Calu3 (cell line): ENCODE measurements around the gene CCL27. TPM values are rescaled to one million over a fixed set of nuclear protein-coding genes. Genes with fewer than 3 reads are reported as not detected.

Experiments
- BruUV-seq: library from RNA; stranded (reverse); fragments of 400-500 nt; replicated peaks from 2 replicates; lab custom pipeline; 2021; lab: Mats Ljungman, UMichigan
- CTCF ChIA-PET: fragments of 300-600 bp; sonication (Branson Sonifier 250); formaldehyde crosslinking; loops from one replicate; lab custom pipeline; 2022; ENCODE audit warnings: antibody characterized with exemption; lab: Charles Lee
- DNase-seq: peaks from one replicate; pipeline ENCODE4 v3.0.0; 2022
- H3K27ac Mint-ChIP-seq: one replicate; pipeline ENCODE4 v1.8.0; 2022; ENCODE audit warnings: mixed read lengths; ENCODE audit not compliant: unreplicated experiment
- H3K27me3 Mint-ChIP-seq: one replicate; pipeline ENCODE4 v1.8.0; 2022; ENCODE audit warnings: mixed read lengths; ENCODE audit not compliant: unreplicated experiment
- H3K36me3 Mint-ChIP-seq: one replicate; pipeline ENCODE4 v1.8.0; 2022; ENCODE audit warnings: mild to moderate bottlenecking, moderate library complexity, mixed read lengths; ENCODE audit not compliant: insufficient read depth, unreplicated experiment
- H3K4me1 Mint-ChIP-seq: one replicate; pipeline ENCODE4 v1.8.0; 2022; ENCODE audit warnings: mild to moderate bottlenecking, low read depth, mixed read lengths; ENCODE audit not compliant: unreplicated experiment
- H3K4me3 Mint-ChIP-seq: one replicate; pipeline ENCODE4 v1.8.0; 2022; ENCODE audit warnings: mild to moderate bottlenecking, low read depth, moderate library complexity, mixed read lengths; ENCODE audit not compliant: unreplicated experiment
- H3K9me3 Mint-ChIP-seq: one replicate; pipeline ENCODE4 v1.8.0; 2022; ENCODE audit warnings: low read depth, mixed read lengths; ENCODE audit not compliant: unreplicated experiment
- intact Hi-C: fragments of 100-400 bp; cut with micrococcal nuclease; formaldehyde crosslinking; loops from one replicate; pipeline ENCODE4 v1.10.0; 2022; ENCODE audit not compliant: unreplicated experiment
- total RNA-seq: library from RNA; stranded (reverse); gene quantifications from 2 replicates; pipeline ENCODE4 v1.2.3, GENCODE V29; 2022
- TF ChIP-seq, protein P1 (sequence below): fragments of 200-600 bp; IDR thresholded peaks from one replicate; pipeline ENCODE4 v1.8.0; 2022; ENCODE audit warnings: antibody characterized with exemption; ENCODE audit not compliant: unreplicated experiment

Gene CCL27
- total RNA-seq, 1 experiment from 2014 or later = not detected

DNA sequence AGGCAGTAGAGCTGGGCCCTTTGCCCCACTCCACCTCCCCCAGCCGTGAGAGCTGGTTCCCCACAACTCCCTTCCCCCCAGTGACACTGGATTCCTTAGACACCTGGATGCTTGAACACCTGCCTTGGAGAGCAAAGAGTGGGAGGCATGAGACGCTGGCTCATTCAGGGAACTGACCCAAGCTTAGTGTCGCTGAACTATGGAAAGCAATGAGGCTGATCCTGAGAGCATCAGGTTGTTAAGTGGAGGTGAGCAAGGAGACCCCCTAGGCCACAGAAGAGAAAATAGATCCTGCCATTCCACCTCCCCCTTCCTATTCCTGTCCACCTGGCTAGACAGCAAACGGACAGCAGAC, 26.6 kb upstream of the CCL27 start:
- intact Hi-C loops = no loop called here
- no peak for DNase-seq

DNA sequence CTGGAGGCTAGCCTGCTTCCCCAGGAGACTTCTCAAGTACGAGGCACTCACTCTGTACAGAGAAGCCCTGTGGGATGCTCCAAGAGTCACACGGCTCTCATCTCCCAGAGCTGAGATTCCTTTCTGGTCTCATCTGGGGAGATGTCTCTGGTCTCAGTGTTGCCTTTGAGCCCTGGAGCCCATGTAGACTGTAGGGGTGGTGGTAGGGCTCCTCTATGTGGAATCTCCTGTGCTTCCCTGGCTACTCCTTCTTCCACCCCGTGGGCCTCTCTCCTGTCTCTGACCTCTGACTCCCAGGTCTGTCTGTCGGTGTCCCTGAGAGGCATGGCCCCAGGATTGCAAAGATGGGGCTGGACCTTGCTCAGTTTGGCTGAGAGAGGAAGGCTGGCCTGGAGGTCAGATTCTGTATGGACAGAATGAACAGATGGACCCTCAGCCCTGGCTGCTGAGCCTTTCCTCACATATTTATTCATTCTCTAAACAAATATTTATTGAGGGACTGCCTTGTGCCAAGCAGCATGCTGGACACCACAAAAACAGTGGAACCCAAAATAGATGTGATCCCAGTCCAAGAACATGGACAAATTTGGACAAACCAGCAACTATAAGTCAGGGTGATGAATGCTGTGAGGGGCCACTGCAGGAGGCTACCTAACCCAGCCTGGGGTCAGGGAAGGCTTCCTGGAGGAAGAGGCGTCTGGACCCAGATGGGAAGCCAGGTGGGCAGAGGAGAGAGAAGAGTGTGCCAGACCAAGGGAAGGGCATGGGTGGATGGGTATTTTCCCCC, 26.1 kb upstream of the CCL27 start:
- Mint-ChIP-seq H3K27me3 (peaks cover 87% of the 10 kb centered on the region), H3K36me3 (no peaks in the 10 kb centered on the region), H3K9me3 (no peaks in the 10 kb centered on the region), H3K4me3 (no peak overlapping the region), H3K4me1 (no peaks in the 10 kb centered on the region), H3K27ac (no peak overlapping the region)
- BruUV-seq = no TSS peak
- TF ChIP-seq, protein P1, sequence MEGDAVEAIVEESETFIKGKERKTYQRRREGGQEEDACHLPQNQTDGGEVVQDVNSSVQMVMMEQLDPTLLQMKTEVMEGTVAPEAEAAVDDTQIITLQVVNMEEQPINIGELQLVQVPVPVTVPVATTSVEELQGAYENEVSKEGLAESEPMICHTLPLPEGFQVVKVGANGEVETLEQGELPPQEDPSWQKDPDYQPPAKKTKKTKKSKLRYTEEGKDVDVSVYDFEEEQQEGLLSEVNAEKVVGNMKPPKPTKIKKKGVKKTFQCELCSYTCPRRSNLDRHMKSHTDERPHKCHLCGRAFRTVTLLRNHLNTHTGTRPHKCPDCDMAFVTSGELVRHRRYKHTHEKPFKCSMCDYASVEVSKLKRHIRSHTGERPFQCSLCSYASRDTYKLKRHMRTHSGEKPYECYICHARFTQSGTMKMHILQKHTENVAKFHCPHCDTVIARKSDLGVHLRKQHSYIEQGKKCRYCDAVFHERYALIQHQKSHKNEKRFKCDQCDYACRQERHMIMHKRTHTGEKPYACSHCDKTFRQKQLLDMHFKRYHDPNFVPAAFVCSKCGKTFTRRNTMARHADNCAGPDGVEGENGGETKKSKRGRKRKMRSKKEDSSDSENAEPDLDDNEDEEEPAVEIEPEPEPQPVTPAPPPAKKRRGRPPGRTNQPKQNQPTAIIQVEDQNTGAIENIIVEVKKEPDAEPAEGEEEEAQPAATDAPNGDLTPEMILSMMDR = no peak
- DNase-seq = no peak
- intact Hi-C loops = no loop called here
- CTCF ChIA-PET = no interaction called here

More for the DNA sequence above, 26.6 kb upstream of the CCL27 start:
- peaks cover 89% of the 10 kb centered on the region for H3K27me3 Mint-ChIP-seq
- no peaks in the 10 kb centered on the region for H3K36me3 Mint-ChIP-seq
- H3K4me1 Mint-ChIP-seq = no peaks in the 10 kb centered on the region
- TF ChIP-seq, protein P1 = no peak
- BruUV-seq = no TSS peak
- no peak overlapping the region for H3K4me3 Mint-ChIP-seq
- no peaks in the 10 kb centered on the region for H3K9me3 Mint-ChIP-seq
- CTCF ChIA-PET = no interaction called here
- no peak overlapping the region for H3K27ac Mint-ChIP-seq

DNA sequence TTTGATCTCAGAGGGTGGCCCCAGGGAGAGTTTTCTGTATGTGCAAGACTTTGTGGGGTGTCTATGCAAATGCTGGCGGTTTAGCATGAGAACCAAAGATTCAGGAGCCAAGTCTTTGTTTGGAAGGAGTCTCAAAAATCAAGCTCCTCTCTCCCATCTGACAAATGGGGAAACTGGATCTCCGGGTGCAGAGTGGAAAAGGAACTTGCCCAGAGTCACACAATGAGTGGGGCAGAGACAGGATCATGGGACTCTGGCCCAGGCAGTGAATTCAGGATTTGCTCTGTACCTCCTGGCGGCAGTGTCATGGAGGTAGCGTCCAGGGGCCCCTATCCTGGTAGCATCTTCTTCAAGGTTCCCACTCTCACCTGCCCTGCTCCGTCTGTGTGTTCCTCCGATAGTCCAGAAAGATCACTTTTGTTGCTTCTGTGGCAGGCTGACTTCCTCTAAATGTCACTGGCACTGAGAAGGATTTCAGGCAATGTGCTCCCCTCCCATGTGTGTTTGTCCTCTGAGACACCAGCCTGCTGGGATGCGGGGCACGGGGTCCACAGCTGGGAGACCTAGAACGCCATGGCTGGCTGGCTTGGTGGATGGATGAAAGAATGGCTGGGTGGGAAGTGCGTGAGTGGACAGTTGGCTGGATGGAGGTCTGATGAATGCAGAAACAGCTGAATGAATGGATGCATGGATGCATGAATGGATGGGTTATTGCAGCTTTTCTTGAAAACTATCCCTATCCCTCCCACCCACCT, 25.0 kb upstream of the CCL27 start:
- TF ChIP-seq, protein P1 = no peak
- no TSS peak for BruUV-seq
- intact Hi-C loops = no loop called here
- CTCF ChIA-PET = no interaction called here
- Mint-ChIP-seq H3K9me3 (no peaks in the 10 kb centered on the region), H3K27ac (no peak overlapping the region), H3K27me3 (peaks cover 78% of the 10 kb centered on the region), H3K4me3 (no peak overlapping the region), H3K4me1 (no peaks in the 10 kb centered on the region), H3K36me3 (no peaks in the 10 kb centered on the region)
- DNase-seq = no peak

DNA sequence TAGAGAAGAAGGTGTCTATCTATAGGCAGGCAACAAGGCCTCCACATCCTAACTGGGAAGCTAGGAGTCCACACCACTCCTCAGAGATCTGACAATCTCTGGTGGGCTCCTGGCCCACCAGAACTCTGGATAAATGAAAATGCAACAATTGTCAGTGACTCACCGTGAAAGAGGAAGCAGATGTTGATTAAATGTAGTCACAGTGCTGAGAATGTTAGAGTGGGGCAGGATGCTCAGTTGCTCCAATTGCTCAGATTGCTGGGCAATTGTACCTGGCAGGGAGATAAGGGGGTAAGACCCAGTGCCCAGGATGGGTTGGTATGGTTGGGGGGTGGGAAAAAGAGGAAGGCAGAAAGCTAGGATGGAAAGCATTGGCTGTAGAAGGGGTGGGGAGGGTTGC, 24.3 kb upstream of the CCL27 start:
- Mint-ChIP-seq H3K4me1 (no peaks in the 10 kb centered on the region), H3K27me3 (peaks cover 78% of the 10 kb centered on the region), H3K27ac (no peak overlapping the region), H3K4me3 (no peak overlapping the region), H3K36me3 (no peaks in the 10 kb centered on the region), H3K9me3 (no peaks in the 10 kb centered on the region)
- TF ChIP-seq, protein P1 = no peak
- intact Hi-C loops = no loop called here
- no TSS peak for BruUV-seq
- CTCF ChIA-PET = no interaction called here
- no peak for DNase-seq
